GM19240 (cell line): Measurements from ENCODE around the gene TULP3.

Experiments used
- DNase-seq: peaks from one replicate; pipeline ENCODE4 v3.0.0; 2011; ENCODE audit warnings: low spot score; ENCODE audit not compliant: insufficient read length

TULP3 gene

GRCh38 chr12:2925322-2925995, 34.8 kb downstream of the TULP3 start:
- no peak for DNase-seq

GRCh38 chr12:2930865-2931264, 40.2 kb downstream of the TULP3 start:
- DNase-seq = no peak

- DNase-seq = no peak
These were observed 42.9 kb downstream of the TULP3 start for GRCh38 chr12:2933586-2933985.

GRCh38 chr12:2934371-2934770, 43.7 kb downstream of the TULP3 start:
- DNase-seq = no peak

GRCh38 chr12:2936301-2936700, 45.6 kb downstream of the TULP3 start:
- DNase-seq = no peak

- DNase-seq = no peak
These were observed 46.8 kb downstream of the TULP3 start for GRCh38 chr12:2937500-2937899.

GRCh38 chr12:2939191-2939590, 48.5 kb downstream of the TULP3 start:
- no peak for DNase-seq

GRCh38 chr12:2940564-2940963, 49.9 kb downstream of the TULP3 start:
- DNase-seq = no peak

GRCh38 chr12:2941524-2941923, 50.8 kb downstream of the TULP3 start:
- no peak for DNase-seq

- DNase-seq = no peak
These were observed 53.8 kb downstream of the TULP3 start for GRCh38 chr12:2944401-2945047.

GRCh38 chr12:2949411-2949810, 58.7 kb downstream of the TULP3 start:
- DNase-seq = no peak

GRCh38 chr12:2955888-2956287, 65.2 kb downstream of the TULP3 start:
- no peak for DNase-seq

GRCh38 chr12:2957816-2958431, 67.2 kb downstream of the TULP3 start:
- no peak for DNase-seq

- DNase-seq = no peak
These were observed 67.9 kb downstream of the TULP3 start for GRCh38 chr12:2958432-2959191.

GRCh38 chr12:2959192-2959504, 68.5 kb downstream of the TULP3 start, which contains the start of gene TEAD4:
TSS of gene TEAD4 (plus strand) at chr12:2959397.
- no peak for DNase-seq

GRCh38 chr12:2959505-2960389, 69.1 kb downstream of the TULP3 start:
- peak; percentile 35 for DNase-seq

GRCh38 chr12:2960390-2960956, 69.8 kb downstream of the TULP3 start:
- no peak for DNase-seq

GRCh38 chr12:2960996-2961616, 70.4 kb downstream of the TULP3 start:
- no peak for DNase-seq

GRCh38 chr12:2961705-2962104, 71.0 kb downstream of the TULP3 start:
- DNase-seq = no peak

GRCh38 chr12:2963154-2963759, 72.6 kb downstream of the TULP3 start:
- no peak for DNase-seq
